Endothelial cell of umbilical vein (primary cell): ENCODE data around the gene ASPSCR1. TPM values are rescaled to one million over a fixed set of nuclear protein-coding genes. Genes with fewer than 3 reads are reported as not detected.

ENCODE experiments used
- BruUV-seq: library from RNA; stranded (reverse); fragments of 400-500 nt; replicated peaks from 2 replicates; lab custom pipeline; 2021; lab: Mats Ljungman, UMichigan
- CTCF ChIA-PET: fragments of 300-600, 350-600 bp; sonication (Branson Sonifier 250); formaldehyde crosslinking; loops from one replicate; lab custom pipeline; 2021; ENCODE audit warnings: antibody characterized with exemption, inconsistent platforms; lab: Charles Lee
- POLR2A ChIA-PET: fragments of 300-600, 350-600 bp; sonication (Branson Sonifier 250); formaldehyde crosslinking; loops from one replicate; lab custom pipeline; 2021; ENCODE audit warnings: antibody characterized with exemption, inconsistent platforms; lab: Charles Lee
- DNase-seq: peaks from one replicate; pipeline ENCODE4 v3.0.0-alpha.2; 2011; ENCODE audit warnings: low read depth, low spot score
- FAIRE-seq: peaks from 2 replicates; lab custom pipeline; 2011; peaks lifted over from hg19 to GRCh38; lab: Jason Lieb, UNC
- H2AFZ ChIP-seq: 2 replicates; pipeline ENCODE4 v1.6.0; 2012; ENCODE audit warnings: low read depth, low read length, control low read depth, inconsistent platforms
- H3K27ac ChIP-seq: 2 replicates; pipeline ENCODE4 v1.5.1; 2011; ENCODE audit warnings: low read depth, mild to moderate bottlenecking, control low read depth, low read length, moderate library complexity; ENCODE audit not compliant: insufficient read depth
- H3K27me3 ChIP-seq, 2 experiments: 2 replicates each; pipeline versions ENCODE4 v1.6.0 to v1.6.1; 2011; ENCODE audit warnings: low read length in 2 of 2, mixed read lengths in 1 of 2; ENCODE audit not compliant: control insufficient read depth in 2 of 2, insufficient read depth in 2 of 2
- H3K36me3 ChIP-seq, 2 experiments: 2 replicates in 1 of 2; 3 replicates in 1 of 2; pipeline ENCODE4 v1.5.1; 2011; ENCODE audit warnings: low read length in 2 of 2, mild to moderate bottlenecking in 1 of 2, moderate library complexity in 1 of 2; ENCODE audit not compliant: control insufficient read depth in 2 of 2, insufficient read depth in 2 of 2; ENCODE audit errors: extremely low read depth in 1 of 2
- H3K4me1 ChIP-seq: 3 replicates; pipeline ENCODE4 v1.5.1; 2011; ENCODE audit warnings: mild to moderate bottlenecking, low read length; ENCODE audit not compliant: control insufficient read depth, insufficient read depth; ENCODE audit errors: extremely low read depth
- H3K4me2 ChIP-seq: 2 replicates; pipeline ENCODE4 v1.6.1; 2011; ENCODE audit warnings: low read length, control low read depth, mixed read lengths; ENCODE audit not compliant: insufficient read depth
- H3K4me3 ChIP-seq, 3 experiments: fragments of 200-600 bp in 1 of 3; sonication (generic), shearing (Covaris generic) in 1 of 3; replicated peaks in 1 of 3; 2 replicates each; pipeline ENCODE4 v1.5.1; 2011 to 2016; ENCODE audit warnings: control low read depth in 3 of 3, low read length in 3 of 3, mild to moderate bottlenecking in 2 of 3, inconsistent platforms in 1 of 3, low read depth in 1 of 3, moderate library complexity in 1 of 3; ENCODE audit not compliant: insufficient read depth in 1 of 3
- H3K79me2 ChIP-seq: 2 replicates; pipeline ENCODE4 v1.6.0; 2012; ENCODE audit warnings: low read length, inconsistent platforms; ENCODE audit not compliant: control insufficient read depth, insufficient read depth
- H3K9ac ChIP-seq: replicated peaks from 2 replicates; pipeline ENCODE3; 2011; ENCODE audit warnings: low read length, control low read depth; ENCODE audit not compliant: insufficient read depth; ENCODE audit errors: extremely low read depth
- H3K9me1 ChIP-seq: replicated peaks from 3 replicates; pipeline ENCODE4 v1.6.0; 2011; ENCODE audit warnings: mild to moderate bottlenecking, low read length; ENCODE audit not compliant: control insufficient read depth, insufficient read depth; ENCODE audit errors: extremely low read depth
- H3K9me3 ChIP-seq: replicated peaks from 2 replicates; pipeline ENCODE4 v1.5.1; 2012; ENCODE audit warnings: low read length, inconsistent platforms; ENCODE audit not compliant: control insufficient read depth, insufficient read depth
- H4K20me1 ChIP-seq: replicated peaks from 2 replicates; pipeline ENCODE3; 2011; ENCODE audit warnings: mild to moderate bottlenecking, low read length; ENCODE audit not compliant: control insufficient read depth, insufficient read depth; ENCODE audit errors: extremely low read depth
- EZH2 ChIP-seq: IDR thresholded peaks from 2 replicates; pipeline ENCODE4 v1.6.1; 2012; ENCODE audit warnings: borderline replicate concordance, low read depth, mild to moderate bottlenecking, moderate library complexity, low read length, inconsistent platforms; ENCODE audit not compliant: severe bottlenecking
- JUN ChIP-seq: IDR thresholded peaks from 2 replicates; pipeline ENCODE4 v1.6.1; 2011; ENCODE audit warnings: borderline replicate concordance, low read depth; ENCODE audit not compliant: insufficient read length, insufficient read depth
- POLR2AphosphoS5 ChIP-seq: IDR thresholded peaks from 2 replicates; pipeline ENCODE4 v1.6.1; 2012; ENCODE audit warnings: low read depth, mild to moderate bottlenecking, control low read depth, low read length, moderate library complexity; ENCODE audit not compliant: insufficient read depth
- dilution Hi-C: fragments of 300-500 bp; cut with MboI; formaldehyde crosslinking; loops from one replicate; pipeline ENCODE4 v1.15.0; 2019; ENCODE audit warnings: low sequenced_read_pairs; ENCODE audit not compliant: extremely low pct_ligation_motif_present
- intact Hi-C: fragments of 100-400 bp; cut with micrococcal nuclease; formaldehyde crosslinking; loops from one replicate; pipeline ENCODE4 v1.10.0; 2022
- polyA plus RNA-seq, 4 experiments: library from polyadenylated mRNA; depleted of rRNA in 3 of 4; stranded (reverse) in 3 of 4; unstranded in 1 of 4; fragments of >200 nt; gene quantifications; 2 replicates each; pipeline versions ENCODE4 v1.2.1 to v1.2.3, GENCODE V29; 2011 to 2012; ENCODE audit warnings: missing spikeins in 1 of 4
- total RNA-seq: library from RNA; stranded (reverse); gene quantifications from 2 replicates; pipeline ENCODE4 v1.2.3, GENCODE V29; 2021
- TF ChIP-seq, protein P1 (sequence below): IDR thresholded peaks from 2 replicates; pipeline ENCODE4 v1.6.1; 2011; ENCODE audit not compliant: insufficient read depth, insufficient read length

ASPSCR1 gene
- total and polyA plus RNA-seq, 2 donors (not counting 3 experiments of a cell fraction or from before 2014, with no cell fraction given): 24.8 to 36.5 TPM

DNA sequence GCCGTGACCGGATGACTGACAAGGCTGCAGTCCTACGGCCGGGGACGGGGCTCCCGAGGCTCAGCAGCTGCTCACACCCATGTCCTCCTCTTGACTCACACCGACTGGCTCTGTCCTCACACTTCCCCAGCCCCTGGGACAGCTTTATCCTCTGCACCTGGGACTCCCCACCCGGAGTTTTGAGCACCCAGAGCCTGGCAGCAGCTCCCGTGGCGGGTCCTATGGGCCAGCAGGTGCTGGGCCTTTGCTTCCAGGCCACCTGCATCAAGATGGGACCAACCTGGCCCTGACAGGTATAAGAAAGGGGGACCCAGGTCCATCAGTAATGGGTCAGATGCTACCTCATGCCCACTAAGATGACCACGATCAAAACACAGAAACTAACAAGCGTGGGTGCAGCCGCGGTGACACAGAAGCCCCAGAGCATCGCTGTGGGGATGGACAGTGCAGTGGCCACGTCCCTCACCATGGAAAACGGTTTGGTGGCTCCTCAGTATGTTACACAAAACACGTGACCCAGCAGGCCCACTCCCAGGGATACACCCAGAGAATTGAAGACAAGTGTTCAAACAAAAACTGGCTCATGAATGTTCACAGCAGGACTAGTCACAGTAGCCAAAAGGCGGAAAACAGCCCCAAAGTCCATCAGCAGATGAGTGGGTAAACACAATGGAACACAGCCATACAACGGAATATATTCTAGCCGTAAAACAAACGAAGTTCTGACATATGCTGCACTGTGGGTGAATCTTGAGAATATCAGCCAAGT is 13.2 kb upstream of the ASPSCR1 start:
- H4K20me1 ChIP-seq: no peaks in the 10 kb centered on the region
- no peaks in the 10 kb centered on the region for H3K36me3 ChIP-seq
- H3K27ac ChIP-seq: no peak overlapping the region
- FAIRE-seq: no peak
- no peak overlapping the region for H2AFZ ChIP-seq
- no peak overlapping the region for H3K4me3 ChIP-seq
- H3K9me3 ChIP-seq: no peaks in the 10 kb centered on the region
- no peaks in the 10 kb centered on the region for H3K79me2 ChIP-seq
- BruUV-seq: no TSS peak
- intact Hi-C loops: no loop called here
- ChIA-PET CTCF (interaction anchor here (0.9 kb wide), 1 partner anchor 58 kb away, joined by 4 read pairs; no protein-coding TSS in a partner anchor), POLR2A (no interaction called here)
- DNase-seq: no peak
- no peak overlapping the region for H3K9ac ChIP-seq
- H3K27me3 ChIP-seq: peaks cover 26 to 44% of the 10 kb centered on the region in 2 experiments
- H3K4me1 ChIP-seq: no peaks in the 10 kb centered on the region
- dilution Hi-C loops: no loop called here
- H3K9me1 ChIP-seq: no peaks in the 10 kb centered on the region
- no peak overlapping the region for H3K4me2 ChIP-seq
- TF ChIP-seq, protein P1, sequence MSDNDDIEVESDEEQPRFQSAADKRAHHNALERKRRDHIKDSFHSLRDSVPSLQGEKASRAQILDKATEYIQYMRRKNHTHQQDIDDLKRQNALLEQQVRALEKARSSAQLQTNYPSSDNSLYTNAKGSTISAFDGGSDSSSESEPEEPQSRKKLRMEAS: no peak
- no peak for TF ChIP-seq JUN

DNA sequence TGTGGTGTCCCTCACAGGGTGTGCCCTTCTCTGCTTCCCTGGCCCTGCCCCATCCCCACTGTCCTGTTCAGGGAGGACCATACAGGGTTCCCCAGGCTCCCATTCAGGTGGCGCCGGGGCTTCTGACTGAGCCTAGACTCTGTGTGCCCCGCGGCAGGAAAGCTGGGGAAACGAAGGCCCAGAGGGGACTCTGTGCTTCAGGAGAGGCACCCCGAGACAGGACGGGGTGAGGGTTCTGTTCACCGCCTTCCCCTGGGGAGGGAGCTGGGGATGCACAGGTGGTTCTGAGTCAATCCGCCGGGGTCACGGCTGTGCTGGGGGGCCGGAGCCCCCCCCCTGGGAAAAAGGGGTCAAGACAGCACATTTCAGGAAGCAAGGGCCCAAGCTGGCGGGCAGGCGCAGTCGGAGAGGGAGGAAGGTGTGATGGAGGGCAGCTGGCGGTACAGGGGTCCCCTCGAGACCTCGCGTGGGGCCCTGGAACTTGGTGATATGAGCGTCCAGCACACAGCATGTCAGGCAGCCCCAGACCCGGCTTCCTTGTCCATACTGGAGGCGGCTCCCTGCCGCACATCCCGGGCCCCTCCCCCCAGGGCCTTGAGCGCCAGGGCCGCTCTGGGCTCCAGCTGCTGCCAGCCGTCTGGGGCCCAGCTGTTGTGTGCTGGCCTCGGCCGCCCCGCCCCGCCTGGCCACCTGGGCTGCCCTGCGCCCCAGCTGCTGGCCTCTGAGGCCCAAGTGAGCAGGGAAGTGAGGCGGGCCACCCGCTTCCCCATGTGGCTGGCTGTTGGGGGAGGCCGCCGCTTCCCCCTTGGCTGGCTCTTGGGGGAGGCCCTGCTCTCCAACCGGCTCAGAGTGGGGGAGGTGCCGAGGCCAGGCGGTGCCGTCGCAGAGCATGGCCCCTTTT is 10.8 kb upstream of the ASPSCR1 start:
- no peaks in the 10 kb centered on the region for H3K79me2 ChIP-seq
- BruUV-seq: no TSS peak
- H3K9ac ChIP-seq: no peak overlapping the region
- intact Hi-C loops: no loop called here
- no peak overlapping the region for H3K27ac ChIP-seq
- no peaks in the 10 kb centered on the region for H4K20me1 ChIP-seq
- H3K36me3 ChIP-seq: no peaks in the 10 kb centered on the region
- no peak overlapping the region for H2AFZ ChIP-seq
- no peaks in the 10 kb centered on the region for H3K9me1 ChIP-seq
- FAIRE-seq: no peak
- dilution Hi-C loops: no loop called here
- H3K27me3 ChIP-seq: peaks cover 26 to 28% of the 10 kb centered on the region in 2 experiments
- ChIA-PET POLR2A (no interaction called here), CTCF (interaction anchor here (1.6 to 2.4 kb wide), 2 partner anchors 9 to 54 kb away, joined by 3 to 7 read pairs; no protein-coding TSS in a partner anchor)
- H3K4me2 ChIP-seq: no peak overlapping the region
- H3K4me3 ChIP-seq: no peak overlapping the region
- TF ChIP-seq EZH2 (peak; percentile 42), POLR2AphosphoS5 (no peak)
- no peaks in the 10 kb centered on the region for H3K4me1 ChIP-seq
- no peak for DNase-seq
- H3K9me3 ChIP-seq: no peaks in the 10 kb centered on the region
